HFF-Myc (cell line): ENCODE results near the gene DDX27.

Experiments
- DNase-seq: peaks from one replicate; pipeline ENCODE4 v3.0.0-alpha.2; 2011; ENCODE audit warnings: low read depth; ENCODE audit errors: extremely low read depth
- H3K4me3 ChIP-seq: replicated peaks from 2 replicates; pipeline ENCODE4 v1.5.1; 2011; ENCODE audit warnings: low read depth, mild to moderate bottlenecking, control low read depth, low read length
- TF ChIP-seq, protein P1 (sequence below): IDR thresholded peaks from 2 replicates; pipeline ENCODE4 v1.5.1; 2012; ENCODE audit warnings: mild to moderate bottlenecking, low read depth, low read length, control low read depth; ENCODE audit errors: missing control alignments

DDX27 gene

DNA sequence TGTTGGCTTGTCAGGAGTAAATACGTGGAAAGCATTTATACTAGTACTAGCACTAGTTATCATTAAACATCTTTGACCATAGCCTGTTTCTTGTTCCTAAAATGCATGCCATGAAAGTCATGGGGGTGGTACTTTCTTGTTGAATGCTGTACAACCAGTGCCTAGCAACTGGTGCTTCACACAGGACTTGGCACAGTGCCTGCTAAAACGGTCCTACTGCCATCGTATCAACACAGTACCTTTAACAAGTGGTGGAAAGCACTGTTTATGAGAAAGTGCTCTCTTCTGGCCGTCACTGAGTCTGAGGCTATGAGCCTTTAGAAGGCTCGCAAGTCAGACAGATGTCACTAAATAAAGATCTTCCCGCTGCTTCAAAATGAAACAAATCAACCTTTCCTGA, 37.0 kb downstream of the DDX27 start:
- no peak overlapping the region for H3K4me3 ChIP-seq
- no peak for DNase-seq
- TF ChIP-seq, protein P1, sequence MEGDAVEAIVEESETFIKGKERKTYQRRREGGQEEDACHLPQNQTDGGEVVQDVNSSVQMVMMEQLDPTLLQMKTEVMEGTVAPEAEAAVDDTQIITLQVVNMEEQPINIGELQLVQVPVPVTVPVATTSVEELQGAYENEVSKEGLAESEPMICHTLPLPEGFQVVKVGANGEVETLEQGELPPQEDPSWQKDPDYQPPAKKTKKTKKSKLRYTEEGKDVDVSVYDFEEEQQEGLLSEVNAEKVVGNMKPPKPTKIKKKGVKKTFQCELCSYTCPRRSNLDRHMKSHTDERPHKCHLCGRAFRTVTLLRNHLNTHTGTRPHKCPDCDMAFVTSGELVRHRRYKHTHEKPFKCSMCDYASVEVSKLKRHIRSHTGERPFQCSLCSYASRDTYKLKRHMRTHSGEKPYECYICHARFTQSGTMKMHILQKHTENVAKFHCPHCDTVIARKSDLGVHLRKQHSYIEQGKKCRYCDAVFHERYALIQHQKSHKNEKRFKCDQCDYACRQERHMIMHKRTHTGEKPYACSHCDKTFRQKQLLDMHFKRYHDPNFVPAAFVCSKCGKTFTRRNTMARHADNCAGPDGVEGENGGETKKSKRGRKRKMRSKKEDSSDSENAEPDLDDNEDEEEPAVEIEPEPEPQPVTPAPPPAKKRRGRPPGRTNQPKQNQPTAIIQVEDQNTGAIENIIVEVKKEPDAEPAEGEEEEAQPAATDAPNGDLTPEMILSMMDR: no peak

DNA sequence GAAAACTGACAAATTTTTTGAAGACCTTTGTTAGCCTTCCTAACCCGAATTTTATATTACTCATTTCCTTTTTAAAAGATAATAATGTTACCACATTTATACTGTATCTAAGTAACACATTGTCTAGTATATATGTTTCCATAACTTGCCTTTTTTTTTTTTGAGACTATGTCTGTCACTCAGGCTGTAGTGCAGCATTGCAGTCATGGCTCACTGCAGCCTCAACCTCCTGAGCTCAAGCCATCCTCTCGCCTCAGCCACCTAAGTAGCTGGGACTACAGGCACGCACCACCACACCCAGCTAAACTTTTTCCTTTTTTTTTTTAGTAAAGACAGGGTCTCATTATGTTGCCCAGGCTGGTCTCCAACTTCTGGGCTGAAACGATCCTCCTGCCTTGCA, 40.1 kb downstream of the DDX27 start:
- TF ChIP-seq, protein P1: no peak
- no peak for DNase-seq
- H3K4me3 ChIP-seq: no peak overlapping the region

DNA sequence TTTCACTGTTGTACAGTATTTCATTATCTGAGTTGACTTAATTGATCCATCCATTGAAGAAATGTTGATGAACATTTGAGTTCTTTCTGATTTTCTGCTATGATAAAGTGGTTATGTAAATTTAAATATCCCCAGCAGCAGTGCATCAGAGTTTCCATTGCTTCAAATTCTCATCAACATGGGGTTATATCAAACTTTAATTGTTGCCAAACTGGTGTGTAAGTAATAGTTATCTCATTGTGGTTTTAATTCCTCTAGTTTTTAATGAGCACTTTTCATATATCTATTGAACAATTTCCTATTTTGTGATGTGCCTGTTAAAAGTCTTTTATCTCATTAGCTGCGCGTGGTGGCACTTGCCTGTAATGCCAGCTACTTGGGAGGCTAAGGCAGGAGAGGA, 40.6 kb downstream of the DDX27 start:
- no peak for DNase-seq
- TF ChIP-seq, protein P1: no peak
- no peak overlapping the region for H3K4me3 ChIP-seq

DNA sequence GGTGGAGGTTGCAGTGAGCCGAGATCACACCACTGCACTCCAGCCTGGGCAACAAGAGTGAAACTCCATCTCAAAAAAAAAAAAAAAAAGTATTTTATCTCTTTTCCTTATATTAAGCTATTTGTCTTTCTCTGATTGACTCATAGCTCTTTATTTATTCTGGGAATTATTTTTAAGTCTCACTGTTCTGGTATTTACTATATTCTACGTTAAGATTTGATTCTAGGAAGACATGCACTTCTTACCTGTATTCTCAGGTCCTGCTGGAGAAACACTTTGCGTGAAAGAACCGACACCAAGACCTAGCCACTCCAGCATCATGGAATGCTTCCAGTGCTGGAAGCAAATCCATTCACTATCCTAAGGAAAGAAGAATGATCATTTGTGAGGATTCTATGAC, 41.0 kb downstream of the DDX27 start:
- no peak overlapping the region for H3K4me3 ChIP-seq
- no peak for DNase-seq
- TF ChIP-seq, protein P1: no peak

DNA sequence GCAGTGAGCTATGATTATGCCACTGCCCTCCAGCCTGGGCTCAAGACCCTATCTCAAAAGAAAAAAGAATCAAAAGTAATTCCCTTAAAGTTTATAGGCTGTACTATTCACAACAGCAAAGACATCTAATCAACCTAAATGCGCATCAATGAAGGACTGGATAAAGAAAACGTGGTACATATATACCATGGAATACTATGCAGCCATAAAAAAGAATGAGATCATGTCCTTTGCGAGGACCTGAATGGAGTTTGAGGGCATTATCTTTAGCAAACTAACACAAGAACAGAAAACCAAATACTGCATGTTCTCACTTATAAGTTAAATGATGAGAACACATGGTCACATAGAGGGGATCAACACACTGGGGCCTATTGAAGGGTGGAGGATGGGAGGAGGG, 42.0 kb downstream of the DDX27 start:
- DNase-seq: no peak
- H3K4me3 ChIP-seq: no peak overlapping the region

DNA sequence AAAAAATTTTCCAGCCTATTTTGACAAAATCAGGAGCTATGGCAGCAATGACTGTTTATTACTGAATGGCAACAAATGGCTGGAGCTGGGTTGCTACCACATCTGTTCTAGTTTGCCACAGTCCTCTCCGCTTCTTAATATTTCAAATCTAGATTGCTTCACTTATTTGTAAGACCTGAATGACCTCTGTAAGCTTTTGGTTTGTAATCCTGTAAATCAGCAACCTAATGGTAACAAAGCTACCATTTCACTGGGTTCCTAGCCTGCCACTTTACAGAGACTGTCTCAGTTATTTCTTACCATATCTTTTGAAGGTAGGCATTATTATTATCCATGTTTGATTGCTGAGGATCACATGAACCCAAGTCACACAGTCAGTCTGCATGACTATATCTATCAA, 43.2 kb downstream of the DDX27 start:
- TF ChIP-seq, protein P1: no peak
- no peak for DNase-seq
- H3K4me3 ChIP-seq: no peak overlapping the region

More for the DNA sequence above, 42.0 kb downstream of the DDX27 start:
- TF ChIP-seq, protein P1: no peak

DNA sequence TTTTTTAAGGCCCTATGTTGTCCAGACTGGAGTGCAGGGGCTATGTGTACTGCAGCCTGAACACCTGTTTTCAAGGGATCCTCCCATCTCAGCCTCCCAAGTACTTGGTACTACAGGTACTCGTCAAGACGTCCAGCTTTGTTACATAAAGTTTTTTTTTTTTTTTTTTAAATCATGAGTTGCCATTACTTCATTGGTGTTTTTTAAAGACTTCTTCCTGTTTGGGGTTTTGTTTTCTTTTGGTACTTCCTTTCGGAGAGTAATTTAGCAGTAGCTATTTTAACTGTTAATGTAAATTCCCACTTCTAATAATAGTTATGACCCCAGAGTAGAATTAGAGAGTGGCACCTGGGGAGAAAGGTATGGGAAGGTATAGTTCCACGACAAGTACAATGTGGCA, 48.1 kb downstream of the DDX27 start:
- TF ChIP-seq, protein P1: no peak
- no peak for DNase-seq
- H3K4me3 ChIP-seq: peak overlapping the region; percentile 16
